HL-60 (cell line): ENCODE data around the gene GJC1.

Experiments used
- GABPA ChIP-seq: IDR thresholded peaks from 2 replicates; pipeline ENCODE4 v1.6.1; 2012; ENCODE audit warnings: low read depth
- POLR2AphosphoS5 ChIP-seq: IDR thresholded peaks from 2 replicates; pipeline ENCODE4 v1.6.1; 2012; ENCODE audit warnings: low read depth
- TF ChIP-seq, protein P1 (sequence below): IDR thresholded peaks from one replicate; pipeline ENCODE4 v1.5.1; 2011; ENCODE audit warnings: low read length, control low read depth, inconsistent platforms; ENCODE audit not compliant: insufficient read depth

- TF ChIP-seq POLR2AphosphoS5 = no peak
- TF ChIP-seq, protein P1, sequence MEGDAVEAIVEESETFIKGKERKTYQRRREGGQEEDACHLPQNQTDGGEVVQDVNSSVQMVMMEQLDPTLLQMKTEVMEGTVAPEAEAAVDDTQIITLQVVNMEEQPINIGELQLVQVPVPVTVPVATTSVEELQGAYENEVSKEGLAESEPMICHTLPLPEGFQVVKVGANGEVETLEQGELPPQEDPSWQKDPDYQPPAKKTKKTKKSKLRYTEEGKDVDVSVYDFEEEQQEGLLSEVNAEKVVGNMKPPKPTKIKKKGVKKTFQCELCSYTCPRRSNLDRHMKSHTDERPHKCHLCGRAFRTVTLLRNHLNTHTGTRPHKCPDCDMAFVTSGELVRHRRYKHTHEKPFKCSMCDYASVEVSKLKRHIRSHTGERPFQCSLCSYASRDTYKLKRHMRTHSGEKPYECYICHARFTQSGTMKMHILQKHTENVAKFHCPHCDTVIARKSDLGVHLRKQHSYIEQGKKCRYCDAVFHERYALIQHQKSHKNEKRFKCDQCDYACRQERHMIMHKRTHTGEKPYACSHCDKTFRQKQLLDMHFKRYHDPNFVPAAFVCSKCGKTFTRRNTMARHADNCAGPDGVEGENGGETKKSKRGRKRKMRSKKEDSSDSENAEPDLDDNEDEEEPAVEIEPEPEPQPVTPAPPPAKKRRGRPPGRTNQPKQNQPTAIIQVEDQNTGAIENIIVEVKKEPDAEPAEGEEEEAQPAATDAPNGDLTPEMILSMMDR = no peak
- no peak for TF ChIP-seq GABPA
Observed at GRCh38 chr17:44867841-44868240, 37.8 kb upstream of the GJC1 start.
